LNCAP (cell line): Measurements from ENCODE around the gene MORC4.

ENCODE experiments used
- CTCF ChIP-seq: fragments of 450-650 bp; IDR thresholded peaks from 2 replicates; pipeline ENCODE4 v1.5.1; 2017; ENCODE audit warnings: mild to moderate bottlenecking

MORC4 gene

GRCh38 chrX:106898462-106898861, 101.5 kb downstream of the MORC4 start:
- peak; percentile 46 for TF ChIP-seq CTCF

GRCh38 chrX:106897259-106897658, 102.8 kb downstream of the MORC4 start:
- TF ChIP-seq CTCF = no peak

- no peak for TF ChIP-seq CTCF
Observed at GRCh38 chrX:106894978-106895452, 105.0 kb downstream of the MORC4 start.

GRCh38 chrX:106894392-106894909, 105.6 kb downstream of the MORC4 start:
- TF ChIP-seq CTCF = peak; percentile 74

GRCh38 chrX:106891762-106892460, 108.1 kb downstream of the MORC4 start:
- no peak for TF ChIP-seq CTCF
